ENCODE measurements around the gene ZNF532.
"Not testable (repeated sequence)": the region's sequence is repeated elsewhere in the genome, so short reads cannot be mapped to it uniquely, and the experiment has no call there.

The ZNF532 gene, protein sequence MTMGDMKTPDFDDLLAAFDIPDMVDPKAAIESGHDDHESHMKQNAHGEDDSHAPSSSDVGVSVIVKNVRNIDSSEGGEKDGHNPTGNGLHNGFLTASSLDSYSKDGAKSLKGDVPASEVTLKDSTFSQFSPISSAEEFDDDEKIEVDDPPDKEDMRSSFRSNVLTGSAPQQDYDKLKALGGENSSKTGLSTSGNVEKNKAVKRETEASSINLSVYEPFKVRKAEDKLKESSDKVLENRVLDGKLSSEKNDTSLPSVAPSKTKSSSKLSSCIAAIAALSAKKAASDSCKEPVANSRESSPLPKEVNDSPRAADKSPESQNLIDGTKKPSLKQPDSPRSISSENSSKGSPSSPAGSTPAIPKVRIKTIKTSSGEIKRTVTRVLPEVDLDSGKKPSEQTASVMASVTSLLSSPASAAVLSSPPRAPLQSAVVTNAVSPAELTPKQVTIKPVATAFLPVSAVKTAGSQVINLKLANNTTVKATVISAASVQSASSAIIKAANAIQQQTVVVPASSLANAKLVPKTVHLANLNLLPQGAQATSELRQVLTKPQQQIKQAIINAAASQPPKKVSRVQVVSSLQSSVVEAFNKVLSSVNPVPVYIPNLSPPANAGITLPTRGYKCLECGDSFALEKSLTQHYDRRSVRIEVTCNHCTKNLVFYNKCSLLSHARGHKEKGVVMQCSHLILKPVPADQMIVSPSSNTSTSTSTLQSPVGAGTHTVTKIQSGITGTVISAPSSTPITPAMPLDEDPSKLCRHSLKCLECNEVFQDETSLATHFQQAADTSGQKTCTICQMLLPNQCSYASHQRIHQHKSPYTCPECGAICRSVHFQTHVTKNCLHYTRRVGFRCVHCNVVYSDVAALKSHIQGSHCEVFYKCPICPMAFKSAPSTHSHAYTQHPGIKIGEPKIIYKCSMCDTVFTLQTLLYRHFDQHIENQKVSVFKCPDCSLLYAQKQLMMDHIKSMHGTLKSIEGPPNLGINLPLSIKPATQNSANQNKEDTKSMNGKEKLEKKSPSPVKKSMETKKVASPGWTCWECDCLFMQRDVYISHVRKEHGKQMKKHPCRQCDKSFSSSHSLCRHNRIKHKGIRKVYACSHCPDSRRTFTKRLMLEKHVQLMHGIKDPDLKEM (N-terminal part only)

DNA sequence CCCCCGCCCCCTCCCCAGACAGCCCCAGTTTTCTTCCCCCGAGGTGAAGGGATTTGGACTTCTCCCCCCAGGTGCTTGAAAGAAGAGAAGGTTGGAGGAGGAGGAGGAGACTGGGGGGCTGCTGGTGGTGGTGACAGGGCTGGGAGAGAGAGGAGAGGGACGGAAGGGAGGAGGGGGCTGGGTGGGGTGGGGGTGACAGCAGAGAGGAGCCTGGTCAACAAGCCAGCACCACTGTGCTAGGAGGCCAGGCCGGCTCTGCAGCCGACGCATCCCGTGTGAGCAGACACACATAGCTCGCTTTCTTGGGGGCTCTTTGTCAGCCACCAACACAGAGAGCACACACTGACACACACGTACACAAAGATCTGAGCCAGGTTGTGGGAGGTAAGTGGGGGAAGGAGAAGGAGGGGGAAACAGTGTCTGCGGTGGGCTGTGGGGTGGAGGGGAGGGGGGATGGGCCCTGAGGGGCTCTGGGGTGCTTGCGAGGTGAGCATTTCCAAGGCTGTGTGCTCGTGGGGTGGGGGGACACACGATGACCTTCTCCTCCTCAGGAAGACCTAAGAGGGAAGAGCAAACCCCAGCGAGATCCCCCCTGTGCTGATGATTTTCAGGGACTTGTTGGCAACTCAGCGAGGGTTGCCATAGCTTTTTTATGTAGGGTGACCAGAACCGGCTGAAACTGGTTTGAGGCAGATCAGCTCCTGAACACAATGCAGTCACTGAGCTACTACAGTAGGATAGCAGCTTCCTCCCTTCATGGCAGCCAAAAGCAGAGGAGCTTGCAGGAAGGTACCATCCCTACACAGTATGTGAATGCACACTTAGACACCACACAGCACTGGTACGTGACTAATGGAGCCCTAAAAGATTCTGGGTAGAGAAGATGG is at the start of gene ZNF532:
TSS of gene ZNF532 (plus strand) at position 732 of the 887 bp plus-strand sequence. CDS start 53,411 bp downstream, outside the sequence.
- peak; percentile 64 to 74 for DNase-seq

- DNase-seq: no peak
These were observed 45.6 kb upstream of the ZNF532 start for GRCh38 chr18:58819051-58819450.

GRCh38 chr18:58820251-58820650 is 44.4 kb upstream of the ZNF532 start:
- DNase-seq: no peak

- DNase-seq: no peak
These were observed 41.7 kb upstream of the ZNF532 start for GRCh38 chr18:58822944-58823343.

DNA sequence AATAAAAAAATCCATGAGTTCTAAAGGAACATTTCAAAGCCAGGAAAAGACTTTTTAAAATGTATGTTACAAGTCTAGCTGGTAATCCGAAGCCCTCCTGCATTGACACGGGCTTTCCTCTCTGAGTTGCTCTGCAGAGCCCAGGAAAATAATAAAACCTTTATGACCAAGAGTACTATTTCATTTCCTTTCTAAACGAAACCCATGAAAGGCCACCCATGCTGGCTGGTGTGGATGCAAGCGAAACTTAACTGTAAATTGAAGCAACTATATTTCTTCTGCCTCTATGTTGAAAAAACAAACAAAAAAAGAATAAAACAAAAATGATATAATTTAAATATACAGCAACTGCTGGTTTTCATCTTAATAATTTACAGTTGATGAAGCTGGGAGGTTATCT is 41.3 kb upstream of the ZNF532 start:
- DNase-seq: no peak

DNA sequence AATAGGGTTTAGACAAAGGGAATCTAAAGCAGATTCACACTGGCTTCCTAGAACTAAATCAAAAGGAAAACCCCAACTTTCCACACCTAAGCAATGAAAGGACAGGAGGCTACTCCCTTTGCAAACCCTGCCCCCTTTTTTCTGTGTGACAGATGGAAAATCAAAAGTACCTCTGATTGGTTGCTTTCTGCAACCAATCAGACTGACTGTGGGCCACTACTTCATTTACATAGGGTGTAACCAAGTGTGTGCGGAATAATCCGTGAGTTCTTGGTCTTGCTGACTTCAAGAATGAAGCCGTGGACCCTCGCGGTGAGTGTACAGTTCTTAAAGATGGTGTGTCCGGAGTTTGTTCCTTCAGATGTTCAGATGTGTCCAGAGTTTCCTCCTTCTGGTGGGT is 37.8 kb upstream of the ZNF532 start:
- not testable (repeated sequence) for DNase-seq

DNA sequence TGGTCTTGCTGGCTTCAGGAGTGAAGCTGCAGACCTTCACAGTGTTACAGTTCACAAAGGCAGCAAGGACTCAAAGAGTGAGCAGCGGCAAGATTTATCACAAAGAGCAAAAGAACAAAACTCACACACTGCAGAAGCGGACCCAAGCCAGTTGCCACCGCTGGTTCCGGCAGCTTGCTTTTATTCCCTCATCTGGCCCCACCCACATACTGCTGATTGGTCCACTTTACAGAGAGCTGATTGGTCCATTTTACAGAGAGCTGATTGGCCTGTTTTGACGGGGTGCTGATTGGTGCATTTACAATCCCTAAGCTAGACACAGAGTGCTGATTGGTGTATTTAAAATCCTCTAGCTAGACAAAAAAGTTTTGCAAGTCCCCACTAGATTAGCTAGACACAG is 37.2 kb upstream of the ZNF532 start:
- no peak for DNase-seq

GRCh38 chr18:58827886-58828285 is 36.8 kb upstream of the ZNF532 start:
- no peak for DNase-seq

GRCh38 chr18:58828399-58829121 is 36.1 kb upstream of the ZNF532 start:
- no peak for DNase-seq

DNA sequence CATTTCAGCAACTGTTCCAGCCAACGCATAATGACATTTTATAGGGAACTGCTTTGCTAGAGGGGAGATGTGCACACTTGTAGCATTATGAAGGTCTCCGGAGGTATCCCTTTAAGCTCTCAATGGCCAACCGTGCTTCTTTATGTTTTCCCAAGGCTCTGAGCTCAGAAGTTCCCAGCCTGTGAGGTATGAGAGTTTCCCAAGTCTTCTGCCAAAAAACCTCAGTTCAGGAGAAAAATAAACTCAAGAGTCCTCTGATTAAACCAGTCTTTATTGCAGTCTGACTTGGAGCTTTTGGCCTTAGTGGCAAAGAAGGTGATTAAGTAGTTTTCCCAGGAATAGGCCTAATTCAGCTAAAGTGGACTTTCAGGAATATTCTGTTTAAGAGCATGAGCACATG is 35.4 kb upstream of the ZNF532 start:
- DNase-seq: no peak

GRCh38 chr18:58829886-58830285 is 34.8 kb upstream of the ZNF532 start:
- DNase-seq: not testable (repeated sequence)

DNA sequence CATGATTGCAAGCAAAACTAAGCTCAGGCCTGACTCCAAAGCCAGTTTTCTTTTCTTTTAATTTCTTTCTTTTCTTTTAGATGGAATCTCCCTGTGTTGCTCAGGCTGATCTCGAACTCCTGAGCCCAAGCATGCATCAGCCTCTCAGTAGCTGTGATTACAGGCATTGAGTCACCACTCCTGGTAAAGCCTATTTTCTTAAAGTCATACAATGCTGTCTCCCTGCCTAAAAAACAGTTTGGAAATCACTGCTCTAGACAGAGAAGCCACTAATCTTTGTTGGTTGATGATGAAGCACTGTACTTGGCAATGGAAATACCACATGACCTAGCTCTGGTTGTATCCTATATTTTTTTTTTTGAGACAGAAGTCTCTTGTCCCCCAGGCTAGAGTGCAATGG is 33.1 kb upstream of the ZNF532 start:
- DNase-seq: no peak

DNA sequence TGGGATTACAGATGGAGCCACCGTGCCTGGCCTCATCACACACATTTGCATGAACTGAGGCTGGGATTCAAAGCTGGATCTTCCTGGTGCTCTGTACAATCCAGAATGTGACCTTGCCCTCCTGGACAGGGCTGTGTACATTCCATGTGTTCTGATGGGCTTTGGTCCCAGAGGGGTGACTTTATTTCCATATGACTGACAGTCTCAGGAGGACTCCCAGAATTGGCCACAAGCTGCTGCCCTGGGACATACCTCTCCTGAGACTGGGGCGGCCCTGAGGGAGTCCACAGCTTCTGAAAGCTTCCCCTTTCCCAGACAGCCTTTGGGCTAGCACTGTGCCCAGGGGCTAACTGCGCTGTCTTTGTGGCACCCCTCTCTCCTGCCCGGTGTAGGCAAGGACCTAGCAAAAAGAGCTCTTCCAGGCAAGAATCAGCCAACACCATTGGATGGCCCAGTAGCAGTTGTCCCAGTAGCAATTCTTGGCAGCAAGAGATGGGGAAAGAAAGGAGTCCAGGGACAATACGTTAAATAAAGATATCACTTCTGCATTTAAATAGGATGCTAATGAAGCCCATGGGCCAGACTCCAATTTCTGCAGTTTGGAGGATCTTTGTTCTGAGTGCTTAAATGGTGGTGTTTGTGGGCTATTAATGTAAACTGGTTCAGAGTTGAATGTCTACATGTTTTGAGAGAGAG is 26.4 kb upstream of the ZNF532 start:
- no peak for DNase-seq

GRCh38 chr18:58838946-58839345 is 25.7 kb upstream of the ZNF532 start:
- no peak for DNase-seq

DNA sequence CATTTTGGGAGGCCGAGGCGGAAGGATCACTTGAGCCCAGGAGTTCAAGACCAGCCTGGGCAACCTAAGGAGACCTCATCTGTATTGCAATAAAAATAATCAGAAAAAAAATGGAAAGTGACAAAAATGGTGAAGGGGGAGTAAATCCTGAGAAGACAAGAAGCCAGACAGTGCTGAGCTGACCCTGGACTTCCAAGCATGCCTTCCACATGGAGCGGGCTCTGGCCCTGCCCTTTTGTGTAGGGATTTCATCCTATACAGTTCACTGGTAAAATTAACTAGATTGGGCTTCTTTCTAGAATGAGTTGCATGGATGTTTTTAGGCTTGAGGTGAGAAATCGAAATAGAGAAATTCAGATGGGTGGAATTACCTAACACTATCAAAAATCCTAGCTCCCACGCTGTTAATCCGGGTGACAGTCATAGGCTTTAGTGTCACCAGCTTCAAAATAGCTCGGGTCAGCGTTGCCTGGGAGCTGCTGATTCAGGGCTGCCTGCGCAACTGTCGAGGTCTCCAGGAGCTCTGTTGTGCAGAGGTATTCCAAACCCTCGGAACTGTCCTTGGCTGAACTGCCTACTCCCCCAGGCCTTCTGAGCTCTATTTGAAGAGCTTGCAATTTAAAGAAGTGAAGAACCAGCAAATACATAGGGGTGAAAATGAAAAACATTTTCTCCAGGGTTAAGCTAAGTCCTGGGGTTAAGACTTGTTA is 21.5 kb upstream of the ZNF532 start:
- no peak for DNase-seq

GRCh38 chr18:58843688-58844035 is 21.0 kb upstream of the ZNF532 start:
- DNase-seq: no peak

DNA sequence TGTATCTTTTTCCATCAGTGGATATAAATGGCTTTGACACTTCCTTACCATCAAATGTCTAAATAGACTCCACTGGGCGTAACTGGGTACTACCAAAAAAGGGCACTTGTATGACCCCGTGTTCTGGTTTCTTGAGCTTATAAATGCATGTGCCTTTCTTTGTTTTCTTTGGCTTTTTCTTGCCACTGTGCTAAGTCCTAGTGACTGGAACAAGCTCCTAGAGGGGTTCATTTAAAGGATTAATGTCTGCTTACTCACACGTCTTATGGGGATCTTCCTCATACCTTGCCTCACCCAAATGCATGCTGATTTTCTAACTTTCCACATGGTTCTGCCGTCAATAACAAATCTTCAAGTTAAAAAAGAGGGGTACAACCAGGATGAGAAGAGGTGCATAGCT is 19.8 kb upstream of the ZNF532 start:
- no peak for DNase-seq

GRCh38 chr18:58845928-58846724 is 18.6 kb upstream of the ZNF532 start:
- DNase-seq: no peak

- DNase-seq: no peak
These were observed 17.1 kb upstream of the ZNF532 start for GRCh38 chr18:58847383-58848071.
